ENCODE results near the gene CREBL2. TPM values are rescaled to one million over a fixed set of nuclear protein-coding genes. Genes with fewer than 3 reads are reported as not detected.

Gene CREBL2
- 14.9 TPM for total RNA-seq
- long read RNA-seq, transcript CREBL2-201 (4 exons, 3,754 nt) = major isoform, 29 of 33 reads
- long read RNA-seq, partial matches to known transcripts = 1 of 33 reads
- long read RNA-seq, other reads (novel, unspliced or antisense) = 3 of 33 reads

- Histone ChIP-seq H3K9me3 (replicated peaks) (no peaks in the 10 kb centered on the region), H3K36me3 (no peaks in the 10 kb centered on the region), H3K4me3 (peak within 1 kb of the TSS; percentile 90), H3K4me1 (peaks cover 47% of the 10 kb centered on the region), H3K27me3 (ENCODE audit: low read depth) (no peaks in the 10 kb centered on the region), H3K27ac (replicated peaks) (peak within 1 kb of the TSS; percentile 96)
- DNase-seq = peak; percentile 94
- intact Hi-C loops (cut with micrococcal nuclease) = no loop called here
- no peak for TF ChIP-seq CTCF (IDR thresholded peaks at IDR 0.05; ENCODE audit: borderline replicate concordance)
These were observed at the start of gene CREBL2 for GRCh38 chr12:12611512-12612306. Gene CREBL2 (plus strand): TSS chr12:12611876. CDS start chr12:12612173, 297 bp downstream.

- intact Hi-C loops (cut with micrococcal nuclease) = loop anchor here (5.0 to 10.0 kb wide), 2 partner anchors 153 to 185 kb away; partner anchors contain the start of gene CDKN1B
- no peaks in the 10 kb centered on the region for H3K27me3 ChIP-seq (ENCODE audit: low read depth)
- peak; percentile 39 for DNase-seq
These were observed 49.6 kb upstream of the CREBL2 start for GRCh38 chr12:12562016-12562483.

GRCh38 chr12:12562585-12563261 is 49.0 kb upstream of the CREBL2 start, which contains the start of gene DUSP16:
Gene DUSP16 (minus strand): TSS chr12:12562863. CDS start chr12:12521098, 41,765 bp downstream.
- peak; percentile 46 for TF ChIP-seq CTCF (IDR thresholded peaks at IDR 0.05; ENCODE audit: borderline replicate concordance)

More at GRCh38 chr12:12562016-12562483, 49.6 kb upstream of the CREBL2 start:
- no peak for TF ChIP-seq CTCF (IDR thresholded peaks at IDR 0.05; ENCODE audit: borderline replicate concordance)
- Histone ChIP-seq H3K4me1 (peaks cover 34% of the 10 kb centered on the region), H3K9me3 (replicated peaks) (peaks cover 4% of the 10 kb centered on the region), H3K27ac (replicated peaks) (peak overlapping the region; percentile 100), H3K4me3 (peak overlapping the region; percentile 70), H3K36me3 (no peaks in the 10 kb centered on the region)

GRCh38 chr12:12563290-12563928 is 48.3 kb upstream of the CREBL2 start:
- H3K4me1 ChIP-seq = peaks cover 34% of the 10 kb centered on the region
- peak overlapping the region; percentile 100 for H3K27ac ChIP-seq (replicated peaks)
- no peak for DNase-seq
- no peaks in the 10 kb centered on the region for H3K36me3 ChIP-seq
- peaks cover 9% of the 10 kb centered on the region for H3K9me3 ChIP-seq (replicated peaks)
- intact Hi-C loops (cut with micrococcal nuclease) = loop anchor here (5.0 to 10.0 kb wide), 2 partner anchors 151 to 186 kb away; partner anchors contain the start of gene CDKN1B
- H3K4me3 ChIP-seq = peak overlapping the region; percentile 70
- no peaks in the 10 kb centered on the region for H3K27me3 ChIP-seq (ENCODE audit: low read depth)
- TF ChIP-seq CTCF (IDR thresholded peaks at IDR 0.05; ENCODE audit: borderline replicate concordance) = no peak

More at GRCh38 chr12:12562585-12563261, 49.0 kb upstream of the CREBL2 start, which contains the start of gene DUSP16:
- peaks cover 9% of the 10 kb centered on the region for H3K9me3 ChIP-seq (replicated peaks)
- H3K27ac ChIP-seq (replicated peaks) = peak within 1 kb of the TSS; percentile 100
- peak; percentile 92 for DNase-seq
- peak within 1 kb of the TSS; percentile 70 for H3K4me3 ChIP-seq
- H3K36me3 ChIP-seq = no peaks in the 10 kb centered on the region
- intact Hi-C loops (cut with micrococcal nuclease) = loop anchor here (5.0 to 10.0 kb wide), 2 partner anchors 152 to 185 kb away; partner anchors contain the start of gene CDKN1B
- H3K4me1 ChIP-seq = peaks cover 34% of the 10 kb centered on the region
- H3K27me3 ChIP-seq (ENCODE audit: low read depth) = no peaks in the 10 kb centered on the region
